SJSA1 (cell line): ENCODE measurements around the gene KIAA0232. TPM values are rescaled to one million over a fixed set of nuclear protein-coding genes. Genes with fewer than 3 reads are reported as not detected.
"Not testable (repeated sequence)": the region's sequence is repeated elsewhere in the genome, so short reads cannot be mapped to it uniquely, and the experiment has no call there.

Source experiments
- DNase-seq, 2 experiments: peaks; one replicate each; pipeline ENCODE4 v3.0.0-alpha.2; 2015 to 2020; ENCODE audit warnings: low spot score in 2 of 2, low read depth in 1 of 2
- H3K27ac ChIP-seq: fragments of 250-450 bp; sonication (Bioruptor Pico); 2 replicates; pipeline ENCODE4 v1.5.1; 2020; ENCODE audit warnings: mild to moderate bottlenecking, moderate library complexity
- H3K27me3 ChIP-seq: fragments of 250-450 bp; sonication (Bioruptor Pico); replicated peaks from 2 replicates; pipeline ENCODE4 v1.5.1; 2020; ENCODE audit warnings: mild to moderate bottlenecking, moderate library complexity
- H3K36me3 ChIP-seq: fragments of 250-450 bp; sonication (Bioruptor Pico); 2 replicates; pipeline ENCODE4 v1.5.1; 2020; ENCODE audit warnings: mild to moderate bottlenecking
- H3K4me1 ChIP-seq: fragments of 250-450 bp; sonication (Bioruptor Pico); replicated peaks from 2 replicates; pipeline ENCODE4 v1.6.1; 2021; ENCODE audit warnings: mild to moderate bottlenecking
- H3K4me3 ChIP-seq: fragments of 250-450 bp; sonication (Bioruptor Pico); 2 replicates; pipeline ENCODE4 v1.5.1; 2020; ENCODE audit warnings: mild to moderate bottlenecking
- H3K9me3 ChIP-seq: fragments of 250-450 bp; sonication (Bioruptor Pico); replicated peaks from 2 replicates; pipeline ENCODE4 v1.5.1; 2020; ENCODE audit warnings: mild to moderate bottlenecking
- total RNA-seq: library from RNA; depleted of rRNA; stranded (reverse); fragments of >200 nt; shearing (Covaris generic); gene quantifications from 2 replicates; pipeline ENCODE4 v1.2.3, GENCODE V29; 2014

The KIAA0232 gene
- total RNA-seq, 1 experiment from 2014 or later: 19.8 TPM

DNA sequence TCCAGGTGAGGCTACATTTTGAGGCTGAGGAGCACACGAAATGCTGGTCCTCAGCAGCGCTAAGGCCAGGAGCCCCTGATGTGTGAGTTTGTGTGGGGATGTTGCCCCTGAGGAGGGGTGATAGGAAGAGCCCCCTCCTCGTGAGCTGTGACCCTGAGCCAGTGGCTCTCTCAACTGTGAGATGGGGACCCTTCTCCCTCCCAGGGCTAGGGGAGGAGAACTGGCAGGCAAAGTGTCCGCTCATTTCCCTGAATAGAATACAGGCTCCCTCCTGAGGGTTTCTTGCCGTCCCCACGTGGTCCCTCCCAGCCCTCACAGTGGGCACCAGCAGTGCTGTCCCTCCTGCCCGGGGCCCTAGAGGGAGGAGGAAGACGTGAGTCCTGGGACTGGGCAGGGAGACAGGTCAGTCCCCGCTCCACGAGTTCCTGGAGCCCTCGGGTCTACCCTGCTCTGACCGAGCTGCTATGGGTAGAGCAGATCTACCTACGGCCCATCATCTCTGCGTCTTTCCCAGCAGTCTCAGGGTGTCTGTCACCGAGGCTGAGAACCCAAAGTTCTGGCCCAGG, 106.1 kb downstream of the KIAA0232 start:
- no peak for DNase-seq
- H3K4me1 ChIP-seq: peaks cover 12% of the 10 kb centered on the region
- H3K4me3 ChIP-seq: no peak overlapping the region
- no peaks in the 10 kb centered on the region for H3K9me3 ChIP-seq
- no peak overlapping the region for H3K27ac ChIP-seq
- no peaks in the 10 kb centered on the region for H3K36me3 ChIP-seq
- no peaks in the 10 kb centered on the region for H3K27me3 ChIP-seq

GRCh38 chr4:6889101-6889735, 106.7 kb downstream of the KIAA0232 start:
- no peaks in the 10 kb centered on the region for H3K9me3 ChIP-seq
- H3K4me1 ChIP-seq: peaks cover 12% of the 10 kb centered on the region
- H3K27me3 ChIP-seq: no peaks in the 10 kb centered on the region
- no peak overlapping the region for H3K27ac ChIP-seq
- no peak for DNase-seq
- no peaks in the 10 kb centered on the region for H3K36me3 ChIP-seq
- H3K4me3 ChIP-seq: no peak overlapping the region

- H3K36me3 ChIP-seq: no peaks in the 10 kb centered on the region
- no peak overlapping the region for H3K27ac ChIP-seq
- no peak overlapping the region for H3K4me3 ChIP-seq
- no peak for DNase-seq
- H3K27me3 ChIP-seq: no peaks in the 10 kb centered on the region
- H3K4me1 ChIP-seq: peaks cover 12% of the 10 kb centered on the region
- H3K9me3 ChIP-seq: no peaks in the 10 kb centered on the region
These were observed 107.3 kb downstream of the KIAA0232 start for GRCh38 chr4:6889736-6890324.

DNA sequence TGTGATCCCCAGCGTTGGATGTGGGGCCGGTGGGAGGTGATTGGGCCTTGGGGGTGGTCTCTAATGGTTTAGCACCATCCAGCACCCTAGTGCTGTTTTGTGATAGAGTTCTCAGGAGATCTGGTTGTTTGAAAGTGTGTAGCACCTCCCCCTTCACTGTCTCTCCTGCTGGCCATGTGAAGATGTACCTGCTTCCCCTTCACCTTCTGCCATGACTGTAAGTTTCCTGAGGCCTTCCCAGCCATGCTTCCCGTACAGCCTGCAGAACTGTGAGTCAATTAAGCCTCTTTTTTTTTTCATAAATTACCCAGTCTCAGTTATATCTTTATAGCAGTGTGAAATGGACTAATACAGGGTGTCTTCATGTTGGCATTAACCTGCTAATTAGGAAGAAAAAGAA, 107.8 kb downstream of the KIAA0232 start:
- Histone ChIP-seq H3K27me3 (no peaks in the 10 kb centered on the region), H3K4me3 (no peak overlapping the region), H3K27ac (no peak overlapping the region), H3K4me1 (peaks cover 12% of the 10 kb centered on the region), H3K9me3 (no peaks in the 10 kb centered on the region), H3K36me3 (no peaks in the 10 kb centered on the region)
- DNase-seq: no peak

DNA sequence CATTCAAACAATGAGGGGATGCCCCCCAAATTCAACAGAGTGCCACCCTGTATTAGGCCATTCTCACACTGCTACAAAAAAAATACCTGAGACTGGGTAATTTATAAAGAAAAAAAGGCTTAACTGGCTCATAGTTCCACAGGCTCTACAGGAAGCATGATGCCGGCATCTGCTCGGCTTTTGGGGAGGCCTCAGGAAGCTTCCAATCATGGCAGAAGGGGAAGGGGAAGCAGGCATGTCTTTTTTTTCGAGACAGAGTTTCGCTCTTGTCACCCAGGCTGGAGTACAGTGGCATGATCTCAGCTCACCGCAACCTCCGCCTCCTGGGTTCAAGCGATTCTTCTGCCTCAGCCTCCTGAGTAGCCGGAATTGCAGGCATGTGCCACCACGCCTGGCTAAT, 108.4 kb downstream of the KIAA0232 start:
- not testable (repeated sequence) for H3K4me3 ChIP-seq, H3K27ac ChIP-seq, H3K9me3 ChIP-seq, H3K27me3 ChIP-seq, H3K36me3 ChIP-seq, DNase-seq
- peaks cover 11% of the 10 kb centered on the region for H3K4me1 ChIP-seq

DNA sequence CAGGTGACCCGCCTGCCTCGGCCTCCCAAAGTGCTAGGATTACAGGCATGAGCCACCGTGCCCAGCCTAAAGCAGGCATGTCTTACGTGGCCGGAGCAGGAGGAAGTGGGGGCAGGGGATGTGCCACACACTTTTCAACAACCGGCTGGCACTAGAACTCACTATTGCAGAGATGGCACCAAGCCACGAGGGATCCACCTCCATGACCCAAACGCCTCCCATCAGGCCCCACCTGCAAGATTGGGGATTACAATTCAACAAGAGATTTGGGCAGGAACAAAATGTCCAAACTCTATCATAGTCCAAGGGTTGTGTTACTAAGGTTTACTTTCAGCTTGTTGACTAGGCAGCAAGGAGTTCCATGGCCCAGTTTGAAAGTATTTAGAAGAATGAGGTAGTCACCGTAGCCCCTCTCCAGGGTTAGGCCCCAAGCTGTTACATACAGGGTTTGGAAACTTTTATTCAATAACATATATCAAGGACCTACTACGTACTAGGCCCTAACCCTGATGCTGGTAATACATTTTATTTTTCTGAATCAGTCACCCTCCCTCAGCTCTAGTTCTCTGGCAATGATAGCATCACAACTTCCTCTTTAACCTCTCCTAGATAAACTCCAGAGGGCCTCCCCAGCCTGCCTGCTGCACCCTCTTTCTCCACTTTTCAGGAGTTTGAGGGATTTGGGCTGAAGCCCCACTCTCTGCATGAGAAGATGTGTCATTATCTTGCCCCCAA, 109.1 kb downstream of the KIAA0232 start:
- no peaks in the 10 kb centered on the region for H3K27me3 ChIP-seq
- H3K27ac ChIP-seq: no peak overlapping the region
- no peak overlapping the region for H3K4me3 ChIP-seq
- no peaks in the 10 kb centered on the region for H3K36me3 ChIP-seq
- H3K4me1 ChIP-seq: peaks cover 7% of the 10 kb centered on the region
- no peak for DNase-seq
- H3K9me3 ChIP-seq: no peaks in the 10 kb centered on the region

GRCh38 chr4:6892190-6892908, 109.8 kb downstream of the KIAA0232 start:
- Histone ChIP-seq H3K4me3 (no peak overlapping the region), H3K27me3 (no peaks in the 10 kb centered on the region), H3K36me3 (no peaks in the 10 kb centered on the region), H3K27ac (no peak overlapping the region), H3K9me3 (no peaks in the 10 kb centered on the region), H3K4me1 (peaks cover 7% of the 10 kb centered on the region)
- peak in 1 of 2 experiments; percentile 16 for DNase-seq

GRCh38 chr4:6892909-6893202, 110.3 kb downstream of the KIAA0232 start:
- no peaks in the 10 kb centered on the region for H3K9me3 ChIP-seq
- no peaks in the 10 kb centered on the region for H3K27me3 ChIP-seq
- peaks cover 7% of the 10 kb centered on the region for H3K4me1 ChIP-seq
- DNase-seq: no peak
- H3K27ac ChIP-seq: no peak overlapping the region
- H3K4me3 ChIP-seq: no peak overlapping the region
- no peaks in the 10 kb centered on the region for H3K36me3 ChIP-seq

DNA sequence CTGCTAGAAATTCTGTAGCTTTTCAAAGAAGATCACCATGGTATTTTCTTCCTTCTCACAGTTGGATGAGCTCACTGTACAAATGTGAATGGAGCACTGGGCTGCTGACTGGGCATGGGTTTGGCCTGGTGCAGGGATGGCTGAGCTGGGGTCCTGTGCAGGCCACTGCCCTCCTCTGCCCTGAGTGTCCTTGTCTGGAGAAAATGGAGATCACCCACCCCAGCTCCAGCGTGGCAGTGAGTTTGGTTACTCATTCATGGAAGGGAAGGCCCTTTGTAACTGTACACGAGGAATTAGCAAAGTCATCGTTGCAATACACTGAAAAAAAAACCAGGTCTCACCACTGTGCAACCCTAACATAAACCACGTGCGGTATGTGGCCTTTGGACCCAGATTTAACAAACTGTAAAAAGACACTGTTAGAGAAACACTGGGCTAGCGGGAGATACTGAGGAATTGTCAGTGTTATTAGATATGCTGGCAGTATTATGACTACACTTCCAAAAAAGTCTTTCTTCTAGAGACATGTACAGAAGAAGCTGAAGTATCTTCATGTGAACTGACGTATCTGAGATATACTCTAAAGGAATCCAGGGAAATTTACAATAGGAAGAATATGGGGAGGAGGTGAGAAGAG, 111.0 kb downstream of the KIAA0232 start:
- peaks cover 7% of the 10 kb centered on the region for H3K4me1 ChIP-seq
- no peaks in the 10 kb centered on the region for H3K9me3 ChIP-seq
- no peak overlapping the region for H3K4me3 ChIP-seq
- DNase-seq: no peak
- no peak overlapping the region for H3K27ac ChIP-seq
- H3K27me3 ChIP-seq: no peaks in the 10 kb centered on the region
- no peaks in the 10 kb centered on the region for H3K36me3 ChIP-seq

DNA sequence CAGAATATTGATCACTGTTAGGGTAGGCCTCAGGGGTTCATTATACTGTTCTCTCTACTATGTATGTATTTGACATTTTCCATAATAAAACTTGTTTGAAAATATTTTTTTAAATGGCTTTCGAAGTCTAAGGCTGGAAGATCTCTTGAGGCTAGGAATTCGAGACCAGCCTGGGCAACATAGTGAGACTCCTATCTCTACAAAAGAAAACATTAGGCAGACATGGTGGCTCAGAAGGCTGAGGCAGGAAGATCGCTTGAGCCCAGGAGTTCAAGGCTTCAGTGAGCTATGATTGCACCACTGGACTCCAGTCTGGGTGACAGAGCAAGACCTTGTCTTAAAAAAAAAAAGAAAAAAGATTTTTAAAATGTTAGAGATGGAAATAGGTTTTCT, 111.6 kb downstream of the KIAA0232 start:
- DNase-seq: no peak
- no peaks in the 10 kb centered on the region for H3K36me3 ChIP-seq
- H3K4me3 ChIP-seq: no peak overlapping the region
- no peak overlapping the region for H3K27ac ChIP-seq
- no peaks in the 10 kb centered on the region for H3K9me3 ChIP-seq
- H3K4me1 ChIP-seq: peaks cover 7% of the 10 kb centered on the region
- no peaks in the 10 kb centered on the region for H3K27me3 ChIP-seq

DNA sequence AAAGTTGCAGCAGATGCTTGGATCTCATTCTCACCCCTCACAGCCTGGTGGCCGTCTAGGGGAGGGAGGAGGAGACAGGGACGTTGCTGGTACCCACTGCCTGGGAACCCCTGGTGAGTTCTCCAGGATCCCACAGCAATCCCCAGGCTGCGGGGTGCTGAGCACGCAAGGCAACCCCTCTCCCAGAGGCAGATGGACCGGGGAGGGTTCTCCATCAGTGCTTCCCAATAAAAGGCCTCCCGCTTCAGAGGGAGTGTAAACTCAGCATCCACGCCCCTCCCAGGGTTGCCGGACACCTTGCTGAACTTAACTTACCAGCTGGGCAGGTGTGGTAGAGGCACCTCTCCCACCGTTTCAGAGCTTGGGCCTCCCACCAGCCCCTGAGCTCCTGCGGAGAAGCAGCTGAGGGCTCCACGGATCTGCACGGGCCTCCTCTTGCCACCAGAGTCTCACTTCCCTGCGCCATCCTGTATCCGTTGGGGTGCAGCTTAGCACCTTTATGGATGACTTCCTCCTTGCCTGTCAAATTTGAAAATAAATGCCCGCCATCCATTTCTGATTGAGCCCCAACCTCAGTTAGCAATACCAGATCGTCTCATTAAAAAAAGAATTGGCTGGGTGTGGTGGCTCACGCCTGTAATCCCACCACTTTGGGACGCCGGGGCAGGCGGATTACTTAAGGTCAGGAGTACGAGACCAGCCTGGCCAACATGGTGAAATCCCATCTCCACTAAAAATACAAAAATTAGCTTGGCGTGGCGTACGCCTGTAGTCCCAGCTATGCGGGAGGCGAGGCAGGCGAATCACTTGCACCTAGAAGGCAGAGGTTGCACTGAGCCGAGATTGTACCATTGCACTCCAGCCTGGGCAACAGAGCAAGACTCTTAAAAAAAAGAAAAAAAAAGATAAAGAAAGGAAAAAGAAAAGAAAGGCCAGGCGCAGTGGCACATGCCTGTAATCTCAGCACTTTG, 112.3 kb downstream of the KIAA0232 start:
- H3K27ac ChIP-seq: no peak overlapping the region
- H3K9me3 ChIP-seq: no peaks in the 10 kb centered on the region
- no peak for DNase-seq
- H3K27me3 ChIP-seq: no peaks in the 10 kb centered on the region
- H3K36me3 ChIP-seq: no peaks in the 10 kb centered on the region
- peaks cover 7% of the 10 kb centered on the region for H3K4me1 ChIP-seq
- H3K4me3 ChIP-seq: no peak overlapping the region

DNA sequence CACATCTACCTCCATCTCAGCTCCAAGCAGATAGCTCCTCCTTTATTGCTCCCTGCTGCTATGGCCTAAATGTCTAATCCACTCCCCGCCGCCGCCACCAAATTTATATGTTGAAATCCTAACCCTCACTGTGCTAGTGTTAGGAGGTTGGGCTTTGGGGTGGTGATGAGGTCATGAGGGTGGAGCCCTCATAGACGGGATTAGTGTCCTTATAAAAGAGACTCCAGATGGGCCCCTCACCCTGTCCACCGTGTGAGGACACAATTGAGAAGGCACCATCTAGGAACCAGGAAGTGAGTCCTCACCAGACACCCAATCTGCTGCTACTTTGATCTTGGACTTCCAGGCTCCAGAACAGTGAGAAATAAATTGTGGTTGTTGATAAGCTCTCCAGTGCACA, 113.5 kb downstream of the KIAA0232 start:
- Histone ChIP-seq H3K27ac (no peak overlapping the region), H3K36me3 (no peaks in the 10 kb centered on the region), H3K4me1 (peaks cover 7% of the 10 kb centered on the region), H3K27me3 (no peaks in the 10 kb centered on the region), H3K9me3 (no peaks in the 10 kb centered on the region), H3K4me3 (no peak overlapping the region)
- no peak for DNase-seq

DNA sequence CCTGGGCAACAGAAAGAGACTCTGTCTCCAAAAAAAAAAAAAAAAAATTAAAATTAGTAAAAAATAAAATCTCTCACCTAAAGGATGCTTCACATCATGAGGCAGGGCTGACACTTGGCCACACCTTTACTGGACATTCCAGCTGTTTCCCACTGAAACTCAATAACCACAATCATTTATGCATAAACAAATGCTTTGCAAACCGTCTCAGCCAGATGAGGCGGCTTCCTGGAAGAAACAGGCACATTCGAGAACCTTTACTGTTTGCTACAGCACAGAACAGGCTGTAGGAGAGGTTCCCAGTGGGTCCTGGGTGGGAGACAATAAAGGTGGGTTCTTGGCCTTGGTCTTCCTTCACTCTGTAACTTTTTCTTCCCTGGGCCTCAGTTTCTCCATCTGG, 116.2 kb downstream of the KIAA0232 start:
- no peaks in the 10 kb centered on the region for H3K27me3 ChIP-seq
- no peak overlapping the region for H3K27ac ChIP-seq
- DNase-seq: no peak
- no peaks in the 10 kb centered on the region for H3K36me3 ChIP-seq
- H3K4me3 ChIP-seq: no peak overlapping the region
- H3K9me3 ChIP-seq: no peaks in the 10 kb centered on the region
- H3K4me1 ChIP-seq: no peaks in the 10 kb centered on the region
